HCT116 (cell line): Measurements from ENCODE around the gene IP6K3. TPM values are rescaled to one million over a fixed set of nuclear protein-coding genes. Genes with fewer than 3 reads are reported as not detected.

Experiments
- ATAC-seq: fragments of 200-7000 bp; cut with Tn5 transposase; 2 replicates; pipeline ENCODE4 v1.9.1; 2020; ENCODE audit warnings: mild to moderate bottlenecking, moderate library complexity
- BruUV-seq: library from RNA; stranded (reverse); fragments of 400-500 nt; replicated peaks from 2 replicates; lab custom pipeline; 2021; lab: Mats Ljungman, UMichigan
- CTCF ChIA-PET: fragments of 300-600 bp; sonication (Branson Sonifier 250); formaldehyde crosslinking; loops from one replicate; lab custom pipeline; 2021; ENCODE audit warnings: antibody characterized with exemption; lab: Charles Lee
- POLR2A ChIA-PET: fragments of 300-600, 350-600 bp; sonication (Branson Sonifier 250); formaldehyde crosslinking; loops from one replicate; lab custom pipeline; 2021; ENCODE audit warnings: antibody characterized with exemption; lab: Charles Lee
- RAD21 ChIA-PET, 2 experiments: fragments of 300-600 bp; sonication (Branson Sonifier 250); formaldehyde crosslinking; loops; one replicate each; lab custom pipeline; 2023; ENCODE audit warnings: low total read pairs in 2 of 2; ENCODE audit not compliant: uncharacterized antibody in 2 of 2, unreplicated experiment in 2 of 2, low non-redundant PET in 1 of 2; lab: Charles Lee
- DNase-seq: peaks from one replicate; pipeline ENCODE4 v3.0.0-alpha.2; 2010; ENCODE audit warnings: low read depth, low spot score
- H2AFZ ChIP-seq: fragments of 200-600 bp; shearing (Covaris generic), sonication (generic); 2 replicates; pipeline ENCODE4 v1.6.1; 2017; ENCODE audit warnings: low read depth, mixed run types, mixed read lengths, antibody characterized with exemption, low read length; ENCODE audit not compliant: poor library complexity, severe bottlenecking
- H3K27ac ChIP-seq: 2 replicates; pipeline ENCODE4 v1.5.1; 2012; ENCODE audit warnings: low read depth, low read length
- H3K27me3 ChIP-seq: fragments of 200-600 bp; sonication (generic); 2 replicates; pipeline ENCODE4 v1.6.1; 2016; ENCODE audit warnings: mixed run types, low read length, mixed read lengths; ENCODE audit not compliant: insufficient read depth
- H3K36me3 ChIP-seq, 2 experiments: fragments of 200-500 bp in 1 of 2; fragments of 200-600 bp in 1 of 2; sonication (Bioruptor generic) in 1 of 2; sonication (generic) in 1 of 2; 2 replicates each; pipeline versions ENCODE4 v1.5.1 to v1.6.1; 2014 to 2016; ENCODE audit warnings: low read length in 2 of 2, inconsistent platforms in 1 of 2, mixed read lengths in 1 of 2, mixed run types in 1 of 2; ENCODE audit not compliant: insufficient read depth in 2 of 2, control insufficient read depth in 1 of 2
- H3K4me1 ChIP-seq, 2 experiments: fragments of 200-600 bp in 1 of 2; sonication (generic) in 1 of 2; 2 replicates each; pipeline versions ENCODE4 v1.5.1 to v1.6.1; 2012 to 2017; ENCODE audit warnings: low read length in 2 of 2, inconsistent platforms in 1 of 2, mild to moderate bottlenecking in 1 of 2, mixed read lengths in 1 of 2, mixed run types in 1 of 2, moderate library complexity in 1 of 2; ENCODE audit not compliant: insufficient read depth in 2 of 2, control insufficient read depth in 1 of 2
- H3K4me2 ChIP-seq: fragments of 200-600 bp; sonication (generic); 2 replicates; pipeline ENCODE4 v1.6.1; 2017; ENCODE audit warnings: mixed run types, low read length, mixed read lengths
- H3K4me3 ChIP-seq, 2 experiments: fragments of 200-600 bp in 1 of 2; sonication (generic) in 1 of 2; replicated peaks in 1 of 2; 2 replicates each; pipeline ENCODE4 v1.5.1; 2011 to 2016; ENCODE audit warnings: low read length in 2 of 2, control low read depth in 1 of 2, low read depth in 1 of 2, mild to moderate bottlenecking in 1 of 2, mixed read lengths in 1 of 2, mixed run types in 1 of 2
- H3K79me2 ChIP-seq: fragments of 200-600 bp; sonication (generic); 2 replicates; pipeline ENCODE4 v1.6.1; 2017; ENCODE audit warnings: mild to moderate bottlenecking, mixed run types, low read length, moderate library complexity, mixed read lengths; ENCODE audit not compliant: insufficient read depth
- H3K9ac ChIP-seq: fragments of 200-600 bp; sonication (generic); 2 replicates; pipeline ENCODE4 v1.6.1; 2016; ENCODE audit warnings: low read length, mixed read lengths
- H3K9me2 ChIP-seq: fragments of 200-600 bp; sonication (generic), shearing (Covaris generic); 2 replicates; pipeline ENCODE4 v1.6.1; 2017; ENCODE audit warnings: mixed run types, mild to moderate bottlenecking, moderate library complexity; ENCODE audit not compliant: insufficient read depth
- H3K9me3 ChIP-seq, 2 experiments: fragments of 200-500 bp in 1 of 2; fragments of 200-600 bp in 1 of 2; sonication (Bioruptor generic) in 1 of 2; sonication (generic) in 1 of 2; 2 replicates each; pipeline ENCODE4 v1.6.1; 2014 to 2017; ENCODE audit warnings: low read length in 2 of 2, mixed read lengths in 2 of 2, inconsistent platforms in 1 of 2, low read depth in 1 of 2, mild to moderate bottlenecking in 1 of 2, mixed run types in 1 of 2, moderate library complexity in 1 of 2; ENCODE audit not compliant: control insufficient read depth in 1 of 2, insufficient read depth in 1 of 2
- H4K20me1 ChIP-seq: fragments of 200-600 bp; sonication (generic), shearing (Covaris generic); 2 replicates; pipeline ENCODE4 v1.6.1; 2017; ENCODE audit warnings: mixed run types, mild to moderate bottlenecking, moderate library complexity; ENCODE audit not compliant: insufficient read depth
- ATF3 ChIP-seq: IDR thresholded peaks from 2 replicates; pipeline ENCODE4 v1.6.1; 2012
- CEBPB ChIP-seq: IDR thresholded peaks from 2 replicates; pipeline ENCODE4 v1.6.1; 2012; ENCODE audit warnings: low read depth
- CTCF ChIP-seq, 3 experiments: fragments of 200-600 bp in 1 of 3; sonication (generic) in 1 of 3; IDR thresholded peaks in 2 of 3; conservative IDR thresholded peaks in 1 of 3; 2 replicates each; pipeline ENCODE4 v1.5.1; 2012 to 2017; ENCODE audit warnings: low read depth in 2 of 3, low read length in 2 of 3, antibody characterized with exemption in 1 of 3, borderline replicate concordance in 1 of 3, control low read depth in 1 of 3, mild to moderate bottlenecking in 1 of 3, mixed read lengths in 1 of 3, mixed run types in 1 of 3, moderate library complexity in 1 of 3; ENCODE audit not compliant: insufficient read depth in 1 of 3
- ELF1 ChIP-seq: IDR thresholded peaks from 2 replicates; pipeline ENCODE4 v1.6.1; 2012; ENCODE audit warnings: low read depth, borderline replicate concordance
- EZH2 ChIP-seq: fragments of 200-600 bp; sonication (generic); IDR thresholded peaks from 2 replicates; pipeline ENCODE4 v1.6.1; 2017; ENCODE audit warnings: antibody characterized with exemption, mixed run types
- EZH2phosphoT487 ChIP-seq: fragments of 200-600 bp; IDR thresholded peaks from 2 replicates; pipeline ENCODE4 v1.6.1; 2018; ENCODE audit warnings: antibody characterized with exemption, borderline replicate concordance
- FOSL1 ChIP-seq: IDR thresholded peaks from 2 replicates; pipeline ENCODE4 v1.6.1; 2012; ENCODE audit warnings: low read depth
- JUND ChIP-seq: IDR thresholded peaks from 2 replicates; pipeline ENCODE4 v1.6.1; 2012
- POLR2A ChIP-seq: IDR thresholded peaks from 2 replicates; pipeline ENCODE4 v1.7.0; 2011; ENCODE audit warnings: borderline replicate concordance; ENCODE audit not compliant: insufficient read depth, insufficient read length; ENCODE audit errors: extremely low read depth
- RAD21 ChIP-seq: IDR thresholded peaks from 2 replicates; pipeline ENCODE4 v1.6.1; 2012; ENCODE audit warnings: low read depth, mild to moderate bottlenecking
- REST ChIP-seq: IDR thresholded peaks from 2 replicates; pipeline ENCODE4 v1.6.1; 2012; ENCODE audit warnings: low read depth
- SP1 ChIP-seq: IDR thresholded peaks from 2 replicates; pipeline ENCODE4 v1.6.1; 2012; ENCODE audit warnings: low read depth
- SRF ChIP-seq: IDR thresholded peaks from 2 replicates; pipeline ENCODE4 v1.6.1; 2012; ENCODE audit warnings: low read depth
- YY1 ChIP-seq: IDR thresholded peaks from 2 replicates; pipeline ENCODE4 v1.6.1; 2011; ENCODE audit warnings: low read length, low read depth, moderate library complexity, mild to moderate bottlenecking; ENCODE audit not compliant: insufficient replicate concordance; ENCODE audit errors: extremely low read depth
- ZBTB33 ChIP-seq: IDR thresholded peaks from 2 replicates; pipeline ENCODE4 v1.6.1; 2011; ENCODE audit warnings: mild to moderate bottlenecking, low read length, moderate library complexity; ENCODE audit not compliant: insufficient replicate concordance; ENCODE audit errors: extremely low read depth
- ZNF274 ChIP-seq: fragments of 200-500 bp; sonication (Bioruptor generic); IDR thresholded peaks from 2 replicates; pipeline ENCODE4 v1.6.1; 2014; ENCODE audit warnings: mild to moderate bottlenecking, low read depth, low read length, inconsistent platforms
- intact Hi-C: fragments of 100-400 bp; cut with micrococcal nuclease; formaldehyde crosslinking; loops from 2 replicates; pipeline ENCODE4 v1.10.0; 2022
- total RNA-seq: library from RNA; stranded (reverse); gene quantifications from one replicate; pipeline ENCODE4 v1.2.1, GENCODE V29; 2021; ENCODE audit not compliant: unreplicated experiment

The IP6K3 gene
- total RNA-seq, 1 experiment from 2014 or later = not detected

- intact Hi-C loops = no loop called here
- Histone ChIP-seq H3K4me2 (no peak overlapping the region), H3K36me3 (no peaks in the 10 kb centered on the region), H3K9me2 (peaks cover 5% of the 10 kb centered on the region; the same call in 1 of the 2 replicates), H4K20me1 (no peaks in the 10 kb centered on the region), H3K9me3 (no peaks in the 10 kb centered on the region), H3K9ac (no peak overlapping the region), H3K79me2 (peaks cover 3% of the 10 kb centered on the region; the same call in 1 of the 2 replicates), H3K4me1 (peaks cover 0 to 9% of the 10 kb centered on the region in 2 experiments; a peak in 2 of 4 replicates), H2AFZ (no peak overlapping the region), H3K27me3 (peaks cover 8% of the 10 kb centered on the region; the same call in 1 of the 2 replicates), H3K4me3 (no peak overlapping the region), H3K27ac (no peak overlapping the region)
- no TSS peak for BruUV-seq
- CTCF ChIA-PET = no interaction called here
- RAD21 ChIA-PET = no interaction called here
- no peak for DNase-seq
- TF ChIP-seq JUND (no peak), SRF (no peak), EZH2 (no peak), CTCF (IDR thresholded peaks at IDR 0.05 in 2 of 3, conservative IDR thresholded peaks at IDR 0.05 in 1 of 3; ENCODE audit: borderline replicate concordance in 1 of 3, insufficient read depth in 1 of 3, low read depth in 2 of 3, low read length in 2 of 3) (no peak), ELF1 (no peak), EZH2phosphoT487 (no peak), POLR2A (no peak), SP1 (no peak), RAD21 (no peak), YY1 (no peak), REST (no peak), FOSL1 (no peak), ZNF274 (no peak), ZBTB33 (no peak), ATF3 (no peak), CEBPB (no peak)
- no peak for ATAC-seq
- POLR2A ChIA-PET = no interaction called here
These were observed 46.3 kb upstream of the IP6K3 start for GRCh38 chr6:33792981-33793380.
